Stimulated activated CD8-positive, alpha-beta memory T cell treated with anti-CD3 and anti-CD28 coated beads, Interleukin-4, amount 100 ng/mL, for 1 hour (primary cell): ENCODE results near the gene HTRA3.

ENCODE experiments used
- DNase-seq, 2 donors: peaks; one replicate each; pipeline ENCODE4 v3.0.0-alpha.2; 2020; ENCODE audit warnings: low read depth in 2 of 2, low spot score in 1 of 2

The HTRA3 gene

GRCh38 chr4:8269535-8270417 lies at the start of gene HTRA3:
TSS of gene HTRA3 (plus strand) at chr4:8269754. CDS start at chr4:8269969, 215 bp downstream.
- DNase-seq, result no peak

DNA sequence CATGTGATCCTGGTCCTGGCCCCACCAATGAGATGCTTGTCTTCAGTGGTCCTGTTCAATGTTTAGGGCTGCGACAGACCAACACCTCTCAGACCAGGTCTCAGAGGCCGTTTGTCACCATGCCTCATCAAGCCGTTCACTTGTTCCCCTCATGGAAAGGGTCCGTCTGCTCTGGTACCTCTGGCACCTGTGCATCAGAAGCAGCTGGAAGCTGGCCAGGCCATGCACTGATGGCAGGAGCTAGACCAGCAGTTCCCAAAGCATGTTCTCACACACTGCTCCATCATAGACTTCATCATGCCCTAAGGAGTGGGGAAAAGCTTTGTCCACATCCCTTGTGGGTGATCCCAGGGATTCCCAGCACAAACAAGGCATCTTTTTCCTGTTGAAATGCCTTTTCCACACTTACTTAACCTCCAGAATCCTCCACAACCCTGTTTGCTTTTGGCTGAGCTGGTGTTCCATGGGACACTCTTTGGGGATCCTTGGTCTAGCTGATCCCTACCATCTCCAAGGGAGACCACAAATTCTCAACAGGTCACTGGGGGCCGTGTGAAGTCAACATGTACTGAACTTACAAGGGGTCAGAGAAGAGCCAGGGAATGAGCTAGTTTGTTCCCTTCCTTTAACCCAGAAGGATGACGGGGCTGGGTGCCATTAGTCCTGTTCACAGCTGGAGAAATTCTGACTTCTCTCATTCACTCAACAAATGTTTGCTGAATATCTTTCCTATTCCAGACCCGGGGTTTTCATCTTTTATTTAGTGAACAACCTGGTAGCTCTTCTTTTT lies 48.7 kb upstream of the HTRA3 start:
- DNase-seq, result no peak

DNA sequence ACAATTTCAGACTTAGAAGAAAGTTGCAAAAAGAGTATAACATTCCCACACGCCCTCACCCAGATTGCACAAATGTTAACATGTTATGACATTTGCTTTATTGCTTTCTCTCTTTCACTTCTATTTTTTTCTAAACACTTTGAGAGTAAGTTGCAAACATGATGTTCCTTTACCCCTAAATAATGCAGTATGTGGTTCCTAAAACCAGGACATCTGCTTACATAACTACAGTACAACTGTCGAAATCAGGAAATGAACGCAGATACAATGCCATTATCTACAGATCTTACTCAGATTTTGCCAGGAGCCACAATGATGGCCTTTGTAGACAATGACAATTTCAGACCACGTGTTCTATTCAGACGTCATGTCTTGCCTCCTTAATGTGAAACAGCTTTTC lies 48.1 kb upstream of the HTRA3 start:
- DNase-seq, result no peak

GRCh38 chr4:8221985-8222384 lies 47.6 kb upstream of the HTRA3 start:
- DNase-seq, result no peak

GRCh38 chr4:8222609-8223388 lies 46.8 kb upstream of the HTRA3 start:
- DNase-seq, result no peak

DNA sequence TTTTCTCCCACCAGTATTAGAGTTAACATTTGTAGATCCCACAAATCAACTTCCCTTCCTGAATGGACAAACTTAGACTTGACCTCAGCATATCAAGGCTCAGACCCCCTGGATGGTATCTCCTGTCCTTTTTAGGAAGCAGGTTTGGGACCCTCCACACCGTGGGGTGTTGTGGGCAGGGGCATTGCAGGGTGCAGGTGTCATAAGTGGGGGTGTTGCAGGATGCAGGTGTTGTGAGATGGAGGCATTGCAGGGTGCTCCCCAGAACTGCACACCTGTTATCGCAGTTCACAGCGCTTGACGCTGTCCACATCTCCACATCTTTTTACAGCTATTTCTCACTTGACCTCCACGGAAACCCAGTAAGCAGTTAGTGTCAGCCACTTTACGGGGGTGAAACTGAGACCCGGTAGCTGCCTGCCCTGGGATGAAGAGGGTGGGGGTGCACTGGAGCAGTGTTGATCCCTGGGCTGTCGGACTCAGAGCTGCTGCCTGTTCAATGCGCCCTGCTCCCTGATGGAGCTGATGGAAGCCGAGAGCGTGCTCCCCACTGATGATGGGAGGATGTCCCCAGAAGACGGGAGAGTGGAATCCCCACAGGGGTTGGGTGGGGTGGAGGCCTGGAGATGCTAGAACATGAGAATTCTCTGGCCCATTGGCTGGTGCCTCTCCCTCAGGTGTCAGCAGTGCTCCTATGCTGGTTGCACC lies 45.1 kb upstream of the HTRA3 start:
- DNase-seq, result no peak

DNA sequence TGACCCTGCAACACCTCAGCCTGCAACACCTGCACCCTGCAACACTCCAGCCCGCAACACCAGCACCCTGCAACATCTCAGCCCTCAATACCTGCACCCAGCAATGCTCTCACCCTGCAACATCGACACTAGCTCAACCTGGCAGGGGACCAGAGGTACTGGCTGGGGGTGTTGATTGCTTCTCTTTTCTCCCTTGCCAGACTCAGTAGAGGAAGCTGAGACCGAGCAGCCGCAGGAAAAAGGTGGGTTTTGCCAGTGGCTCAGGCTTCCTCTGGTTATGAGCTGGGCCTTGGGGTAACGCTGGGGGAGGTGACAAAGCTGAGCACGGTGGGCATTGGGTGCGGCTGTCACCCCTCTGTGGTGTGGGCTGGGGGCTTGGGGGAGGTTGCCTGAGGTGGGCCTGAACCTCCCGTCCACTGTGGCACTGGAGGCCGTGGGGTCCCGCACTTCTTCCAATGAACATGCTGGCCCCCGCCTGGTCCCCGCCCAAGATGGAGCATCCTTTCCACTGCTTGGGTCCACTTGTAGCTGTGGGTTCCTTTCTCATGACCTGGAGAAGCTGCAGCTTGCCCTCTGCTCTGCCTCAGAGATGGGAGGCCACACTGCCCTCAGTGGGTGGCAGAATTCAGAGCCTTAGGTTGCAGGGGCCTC lies 44.5 kb upstream of the HTRA3 start:
- no peak for DNase-seq

GRCh38 chr4:8225706-8226443 lies 43.7 kb upstream of the HTRA3 start:
- no peak for DNase-seq

DNA sequence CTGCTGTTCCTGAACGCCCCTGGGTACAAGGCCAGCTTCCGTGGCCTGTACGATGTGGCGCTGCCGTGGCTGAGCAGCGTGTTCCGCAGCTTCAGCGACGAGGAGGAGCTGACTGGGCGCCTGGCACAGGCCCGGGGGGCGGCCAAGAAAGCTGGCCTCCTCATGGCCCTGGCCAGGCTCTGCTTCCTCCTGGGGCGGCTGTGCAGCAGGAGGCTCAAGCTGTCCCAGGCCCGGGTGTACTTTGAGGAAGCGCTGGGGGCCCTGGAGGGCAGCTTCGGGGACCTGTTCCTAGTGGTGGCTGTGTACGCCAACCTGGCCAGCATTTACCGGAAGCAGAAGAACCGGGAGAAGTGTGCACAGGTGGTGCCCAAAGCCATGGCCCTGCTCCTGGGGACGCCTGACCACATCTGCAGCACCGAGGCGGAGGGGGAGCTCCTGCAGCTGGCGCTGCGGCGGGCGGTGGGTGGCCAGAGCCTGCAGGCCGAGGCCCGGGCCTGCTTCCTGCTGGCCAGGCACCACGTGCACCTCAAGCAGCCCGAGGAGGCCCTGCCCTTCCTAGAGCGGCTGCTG lies 42.3 kb upstream of the HTRA3 start:
- no peak for DNase-seq

- no peak for DNase-seq
These were observed 41.7 kb upstream of the HTRA3 start for GRCh38 chr4:8227771-8228318.

DNA sequence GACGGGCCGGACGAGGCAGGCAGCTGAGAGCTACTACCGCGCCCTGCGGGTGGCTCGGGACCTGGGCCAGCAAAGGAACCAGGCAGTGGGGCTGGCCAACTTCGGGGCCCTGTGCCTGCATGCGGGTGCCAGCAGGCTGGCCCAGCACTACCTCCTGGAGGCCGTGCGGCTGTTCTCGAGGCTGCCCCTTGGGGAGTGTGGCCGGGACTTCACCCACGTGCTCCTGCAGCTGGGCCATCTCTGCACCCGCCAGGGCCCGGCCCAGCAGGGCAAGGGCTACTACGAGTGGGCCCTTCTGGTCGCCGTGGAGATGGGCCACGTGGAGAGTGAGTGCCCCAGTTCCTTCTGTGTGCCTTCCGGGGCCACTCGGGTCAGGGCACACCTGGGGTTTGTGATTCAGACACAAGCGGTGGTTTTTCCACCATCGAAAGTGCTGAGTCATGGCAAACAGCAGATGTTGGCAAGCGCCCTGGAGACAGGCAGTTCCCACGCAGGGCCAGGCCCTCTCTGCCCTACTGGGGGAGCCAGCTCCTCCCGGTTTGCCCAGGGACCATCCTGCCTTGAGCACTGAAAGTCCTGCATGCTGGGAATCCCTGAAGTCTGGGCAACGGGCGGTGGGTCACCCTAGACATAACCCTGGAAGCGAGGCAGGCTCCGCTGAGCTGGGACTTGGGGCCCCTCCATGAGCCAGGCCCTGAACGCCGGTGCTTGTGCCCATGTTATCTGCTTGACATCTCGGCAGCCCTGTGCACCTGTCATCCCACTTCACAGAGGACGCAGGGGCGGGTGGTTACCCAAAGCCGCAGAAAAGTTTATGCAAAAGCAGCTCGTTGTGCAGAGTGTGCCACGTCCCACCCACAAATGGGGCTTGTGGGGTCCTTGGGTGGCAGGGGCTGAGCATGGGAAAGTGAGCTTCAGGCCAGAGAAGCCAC lies 41.0 kb upstream of the HTRA3 start:
- DNase-seq, result peak; percentile 22 to 34

GRCh38 chr4:8229331-8229975 lies 40.1 kb upstream of the HTRA3 start:
- DNase-seq, result no peak

DNA sequence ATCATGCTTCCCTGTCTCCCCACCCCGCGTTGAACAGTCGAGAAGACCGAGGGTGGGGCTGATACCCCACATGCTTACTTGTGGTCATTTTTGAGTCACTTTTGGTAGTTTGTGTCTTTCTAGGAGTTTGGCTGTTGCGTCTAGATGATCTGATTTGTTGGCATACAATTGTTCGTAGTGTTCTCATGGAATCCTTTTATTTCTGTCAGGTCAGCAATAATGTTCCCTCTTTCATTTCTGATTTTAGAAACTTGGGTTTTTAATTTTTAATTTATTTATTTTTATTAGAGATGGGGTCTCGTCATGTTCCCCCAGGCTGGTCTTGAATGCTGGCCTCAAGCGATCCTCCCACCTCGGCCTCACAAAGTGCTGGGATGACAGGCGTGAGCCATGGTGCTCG lies 39.5 kb upstream of the HTRA3 start:
- no peak for DNase-seq

DNA sequence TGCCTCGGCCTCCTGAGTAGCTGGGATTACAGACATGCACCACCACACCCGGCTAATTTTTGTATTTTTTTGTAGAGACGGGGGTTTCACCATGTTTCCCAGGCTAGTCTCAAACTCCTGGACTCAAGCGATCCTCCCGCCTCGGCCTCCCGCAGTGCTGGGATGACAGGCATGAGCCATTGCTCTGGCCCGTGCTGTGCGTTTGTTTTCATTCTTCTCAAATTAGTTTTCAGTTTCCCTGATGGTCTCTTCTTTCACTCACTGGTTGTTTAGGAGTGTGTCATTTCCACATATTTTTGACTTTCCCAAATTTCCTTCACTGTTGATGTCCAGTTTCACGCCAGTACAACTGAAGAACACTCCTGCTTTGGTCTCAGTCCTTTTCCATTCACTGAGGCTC lies 38.7 kb upstream of the HTRA3 start:
- DNase-seq, result no peak

GRCh38 chr4:8231551-8232049 lies 38.0 kb upstream of the HTRA3 start:
- DNase-seq, result no peak

DNA sequence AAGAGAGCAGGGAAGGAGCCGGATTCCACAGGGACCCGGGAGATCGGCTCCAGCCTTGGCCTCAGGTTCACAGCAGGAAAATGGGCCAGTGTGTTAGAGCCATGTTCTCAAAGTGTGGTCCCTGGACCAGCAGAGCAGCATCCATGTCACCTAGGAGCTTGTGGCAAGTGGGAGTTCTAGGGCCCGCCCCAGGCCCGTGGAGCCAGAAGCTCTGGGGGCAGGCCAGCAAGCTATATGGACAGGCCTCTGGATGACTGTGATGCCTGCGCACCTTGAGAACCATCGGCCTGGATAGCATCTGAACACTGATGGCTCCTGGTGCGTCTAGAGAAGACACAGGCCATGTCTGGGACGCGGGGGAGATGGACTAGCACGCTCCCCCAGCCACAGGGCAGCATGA lies 36.8 kb upstream of the HTRA3 start:
- DNase-seq, result no peak
